ENCODE results near the gene RNF212B. TPM values are rescaled to one million over a fixed set of nuclear protein-coding genes. Genes with fewer than 3 reads are reported as not detected.

The RNF212B gene
- total RNA-seq, 1 experiment from 2014 or later = not detected

DNA sequence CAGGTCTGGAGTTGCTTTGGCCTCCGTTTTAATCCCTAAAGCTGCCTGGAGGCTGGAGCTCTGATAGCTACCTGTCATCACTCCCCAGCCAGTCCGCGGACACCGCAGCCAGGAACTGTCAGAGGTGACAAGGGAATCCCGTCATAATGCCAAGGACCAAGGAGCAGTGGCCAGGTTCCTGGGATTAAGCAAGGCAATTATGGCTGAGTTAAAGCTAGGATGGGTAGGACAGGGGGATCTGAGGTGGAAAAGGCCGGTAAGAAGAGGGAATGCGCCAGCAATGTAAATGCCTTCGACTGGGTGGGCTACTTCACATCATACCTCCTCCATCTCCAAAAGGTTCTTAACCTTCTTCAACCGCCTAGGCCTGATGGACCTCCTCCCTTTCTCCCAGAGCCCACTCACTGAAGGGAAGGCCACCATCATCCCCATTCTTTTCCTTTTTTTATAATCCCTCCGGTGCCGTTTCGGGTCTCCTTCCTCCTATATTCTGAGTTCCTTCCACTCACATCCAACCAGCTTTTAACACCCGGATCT, 63.0 kb downstream of the RNF212B start:
- Histone ChIP-seq H4K20me1 (ENCODE audit: insufficient read depth) (no peaks in the 10 kb centered on the region), H3K79me2 (ENCODE audit: low read depth) (0 out of 2 replicates have a peak, but pooled peaks cover 8% of the 10 kb centered on the region), H3K4me3 (peak overlapping the region; percentile 67), H3K4me2 (peak overlapping the region; percentile 79), H3K27me3 (ENCODE audit: insufficient read depth, low read depth) (no peaks in the 10 kb centered on the region), H3K36me3 (ENCODE audit: low read depth) (no peaks in the 10 kb centered on the region), H3K9me2 (ENCODE audit: insufficient read depth) (no peaks in the 10 kb centered on the region), H3K4me1 (replicated peaks; ENCODE audit: insufficient read depth) (peaks cover 14% of the 10 kb centered on the region), H2AFZ (no peak overlapping the region; the same call in 1 of the 2 replicates), H3K9me3 (ENCODE audit: insufficient read depth, low read depth) (no peaks in the 10 kb centered on the region), H3F3A (ENCODE audit: insufficient read depth, low read depth) (peaks cover 10% of the 10 kb centered on the region; the same call in 1 of the 2 replicates), H3K27ac (peak overlapping the region; percentile 20; the same call in 1 of the 2 replicates)
- DNase-seq = peak in 1 of 2 experiments; percentile 7
- TF ChIP-seq EZH2 (IDR thresholded peaks at IDR 0.05; ENCODE audit: low read depth) = no peak
- TF ChIP-seq, protein P1, sequence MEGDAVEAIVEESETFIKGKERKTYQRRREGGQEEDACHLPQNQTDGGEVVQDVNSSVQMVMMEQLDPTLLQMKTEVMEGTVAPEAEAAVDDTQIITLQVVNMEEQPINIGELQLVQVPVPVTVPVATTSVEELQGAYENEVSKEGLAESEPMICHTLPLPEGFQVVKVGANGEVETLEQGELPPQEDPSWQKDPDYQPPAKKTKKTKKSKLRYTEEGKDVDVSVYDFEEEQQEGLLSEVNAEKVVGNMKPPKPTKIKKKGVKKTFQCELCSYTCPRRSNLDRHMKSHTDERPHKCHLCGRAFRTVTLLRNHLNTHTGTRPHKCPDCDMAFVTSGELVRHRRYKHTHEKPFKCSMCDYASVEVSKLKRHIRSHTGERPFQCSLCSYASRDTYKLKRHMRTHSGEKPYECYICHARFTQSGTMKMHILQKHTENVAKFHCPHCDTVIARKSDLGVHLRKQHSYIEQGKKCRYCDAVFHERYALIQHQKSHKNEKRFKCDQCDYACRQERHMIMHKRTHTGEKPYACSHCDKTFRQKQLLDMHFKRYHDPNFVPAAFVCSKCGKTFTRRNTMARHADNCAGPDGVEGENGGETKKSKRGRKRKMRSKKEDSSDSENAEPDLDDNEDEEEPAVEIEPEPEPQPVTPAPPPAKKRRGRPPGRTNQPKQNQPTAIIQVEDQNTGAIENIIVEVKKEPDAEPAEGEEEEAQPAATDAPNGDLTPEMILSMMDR (conservative IDR thresholded peaks at IDR 0.05) = no peak
- CTCF ChIA-PET = interaction anchor here (0.6 to 1.1 kb wide), 4 partner anchors 22 to 181 kb away, joined by 3 to 7 read pairs (median 5); no protein-coding TSS in a partner anchor
- TSS peak; percentile 37 for BruUV-seq (replicated peaks)
- intact Hi-C loops (cut with micrococcal nuclease; ENCODE audit: unreplicated experiment) = loop anchor here (10.0 kb wide), 1 partner anchor 226 kb away; no protein-coding TSS in a partner anchor
- POLR2A ChIA-PET (ENCODE audit: unreplicated experiment) = interaction anchor here (0.6 kb wide), 2 partner anchors 45 to 295 kb away, joined by 4 to 5 read pairs; no protein-coding TSS in a partner anchor

DNA sequence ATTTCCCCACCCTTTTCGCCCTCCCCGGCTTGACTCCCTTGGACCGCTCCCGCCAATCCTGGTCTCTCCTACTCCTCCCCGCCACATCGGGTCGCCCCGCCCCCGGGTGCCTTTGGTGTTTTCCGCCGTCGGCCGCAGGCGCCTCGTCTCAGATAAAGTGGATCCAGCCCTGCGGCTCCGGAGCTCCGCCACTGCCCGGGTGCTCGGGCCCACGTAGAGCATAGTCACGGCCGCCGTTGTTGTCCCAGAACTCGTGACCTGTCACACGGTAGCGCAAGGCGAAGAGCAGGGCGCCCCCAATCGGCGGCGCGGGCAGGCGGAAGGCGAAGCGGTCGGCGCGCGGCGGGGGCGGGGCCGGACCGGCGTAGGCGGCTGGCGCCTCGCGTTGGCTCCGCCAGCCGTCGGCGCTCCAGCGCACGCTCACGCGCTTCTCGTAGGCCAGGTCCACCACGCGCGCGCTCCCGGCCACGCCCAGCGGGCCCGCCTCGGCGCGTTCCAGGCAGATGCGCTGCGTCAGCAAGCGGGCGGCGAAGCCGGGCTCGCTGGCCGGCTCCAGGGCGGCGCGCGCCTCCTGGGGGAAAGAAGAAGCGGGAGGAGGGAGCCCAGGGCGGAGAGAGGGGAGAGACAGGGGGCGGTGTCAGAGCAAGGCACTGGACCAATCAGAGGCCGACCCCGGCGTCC, 63.7 kb downstream of the RNF212B start:
- H3K4me2 ChIP-seq = peak overlapping the region; percentile 88
- intact Hi-C loops (cut with micrococcal nuclease; ENCODE audit: unreplicated experiment) = loop anchor here (10.0 kb wide), 1 partner anchor 227 kb away; no protein-coding TSS in a partner anchor
- BruUV-seq (replicated peaks) = no TSS peak

DNA sequence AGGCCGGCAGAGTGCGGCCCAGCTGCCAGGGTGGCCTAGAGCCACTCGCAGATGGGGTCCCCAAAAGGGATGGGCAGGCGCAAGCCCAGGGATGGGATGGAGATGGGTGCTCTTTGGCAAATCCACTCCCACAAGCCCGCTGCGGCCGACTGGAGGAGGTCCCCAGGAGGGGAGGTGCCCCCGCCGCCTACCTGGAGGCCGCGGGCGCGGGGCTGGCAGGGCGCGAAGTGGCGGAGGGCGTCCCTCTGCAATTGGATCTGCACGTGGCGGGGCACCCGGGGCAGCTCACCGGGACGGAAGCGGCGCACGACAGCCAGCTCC, 64.2 kb downstream of the RNF212B start:
- H3K27me3 ChIP-seq (ENCODE audit: insufficient read depth, low read depth) = no peaks in the 10 kb centered on the region
- no peaks in the 10 kb centered on the region for H3K9me3 ChIP-seq (ENCODE audit: insufficient read depth, low read depth)
- no TSS peak for BruUV-seq (replicated peaks)
- POLR2A ChIA-PET (ENCODE audit: unreplicated experiment) = no interaction called here
- peak overlapping the region; percentile 88 for H3K4me2 ChIP-seq
- CTCF ChIA-PET = interaction anchor here (0.8 kb wide), 1 partner anchor 67 kb away, joined by 4 read pairs; no protein-coding TSS in a partner anchor
- H3K9me2 ChIP-seq (ENCODE audit: insufficient read depth) = no peaks in the 10 kb centered on the region
- intact Hi-C loops (cut with micrococcal nuclease; ENCODE audit: unreplicated experiment) = loop anchor here (10.0 kb wide), 1 partner anchor 227 kb away; no protein-coding TSS in a partner anchor
- H3F3A ChIP-seq (ENCODE audit: insufficient read depth, low read depth) = peaks cover 16% of the 10 kb centered on the region; the same call in 1 of the 2 replicates
- peaks cover 17% of the 10 kb centered on the region for H3K4me1 ChIP-seq (replicated peaks; ENCODE audit: insufficient read depth)
- H3K27ac ChIP-seq = peak overlapping the region; percentile 56
- TF ChIP-seq, protein P1 (conservative IDR thresholded peaks at IDR 0.05) = no peak
- no peak for TF ChIP-seq EZH2 (IDR thresholded peaks at IDR 0.05; ENCODE audit: low read depth)
- no peaks in the 10 kb centered on the region for H4K20me1 ChIP-seq (ENCODE audit: insufficient read depth)
- no peaks in the 10 kb centered on the region for H3K36me3 ChIP-seq (ENCODE audit: low read depth)
- peak overlapping the region; percentile 71 for H3K4me3 ChIP-seq
- H3K79me2 ChIP-seq (ENCODE audit: low read depth) = peaks cover 11% of the 10 kb centered on the region
- DNase-seq = no peak
- peak overlapping the region; percentile 94 for H2AFZ ChIP-seq

More for the DNA sequence above, 63.7 kb downstream of the RNF212B start:
- POLR2A ChIA-PET (ENCODE audit: unreplicated experiment) = no interaction called here
- CTCF ChIA-PET = interaction anchor here (0.8 to 1.1 kb wide), 2 partner anchors 21 to 181 kb away, joined by 4 to 7 read pairs; no protein-coding TSS in a partner anchor
- Histone ChIP-seq H3K9me3 (ENCODE audit: insufficient read depth, low read depth) (no peaks in the 10 kb centered on the region), H3F3A (ENCODE audit: insufficient read depth, low read depth) (peaks cover 16% of the 10 kb centered on the region; the same call in 1 of the 2 replicates), H2AFZ (peak overlapping the region; percentile 94), H3K4me1 (replicated peaks; ENCODE audit: insufficient read depth) (peaks cover 17% of the 10 kb centered on the region), H3K79me2 (ENCODE audit: low read depth) (0 out of 2 replicates have a peak, but pooled peaks cover 8% of the 10 kb centered on the region), H3K36me3 (ENCODE audit: low read depth) (no peaks in the 10 kb centered on the region), H4K20me1 (ENCODE audit: insufficient read depth) (no peaks in the 10 kb centered on the region), H3K9me2 (ENCODE audit: insufficient read depth) (no peaks in the 10 kb centered on the region), H3K27me3 (ENCODE audit: insufficient read depth, low read depth) (no peaks in the 10 kb centered on the region), H3K27ac (peak overlapping the region; percentile 72), H3K4me3 (peak overlapping the region; percentile 71)
- peak; percentile 86 to 97 for DNase-seq
- TF ChIP-seq, protein P1 (conservative IDR thresholded peaks at IDR 0.05) = peak; percentile 68
- TF ChIP-seq EZH2 (IDR thresholded peaks at IDR 0.05; ENCODE audit: low read depth) = no peak

Measured in PC-9 (cell line).